ENCODE data around the gene PAGR1.

DNA sequence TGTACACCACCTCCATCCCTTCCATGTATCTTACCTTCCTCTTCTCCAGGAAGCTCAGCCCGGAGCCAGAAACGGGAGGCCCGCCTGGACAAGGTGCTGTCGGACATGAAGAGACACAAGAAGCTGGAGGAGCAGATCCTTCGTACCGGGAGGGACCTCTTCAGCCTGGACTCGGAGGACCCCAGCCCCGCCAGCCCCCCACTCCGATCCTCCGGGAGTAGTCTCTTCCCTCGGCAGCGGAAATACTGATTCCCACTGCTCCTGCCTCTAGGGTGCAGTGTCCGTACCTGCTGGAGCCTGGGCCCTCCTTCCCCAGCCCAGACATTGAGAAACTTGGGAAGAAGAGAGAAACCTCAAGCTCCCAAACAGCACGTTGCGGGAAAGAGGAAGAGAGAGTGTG, 3.6 kb downstream of the PAGR1 start:
- TF ChIP-seq CTCF (IDR thresholded peaks at IDR 0.05) (no peak), EZH2 (IDR thresholded peaks at IDR 0.05; ENCODE audit: borderline replicate concordance, insufficient read depth, low read depth, low read length, poor library complexity, severe bottlenecking) (no peak)
